Loucy (cell line): ENCODE measurements around the gene TMEM250.

ENCODE experiments used
- CTCF ChIP-seq: fragments of 200-600 bp; sonication (generic); conservative IDR thresholded peaks from 2 replicates; pipeline ENCODE4 v1.5.1; 2014; ENCODE audit warnings: mild to moderate bottlenecking, antibody characterized with exemption, low read length
- EZH2phosphoT487 ChIP-seq: fragments of 200-600 bp; IDR thresholded peaks from 2 replicates; pipeline ENCODE4 v1.6.1; 2018; ENCODE audit warnings: antibody characterized with exemption, mild to moderate bottlenecking, moderate library complexity, borderline replicate concordance

- TF ChIP-seq CTCF: no peak
- no peak for TF ChIP-seq EZH2phosphoT487
Measured at GRCh38 chr9:136147038-136147889, 28.6 kb upstream of the TMEM250 start.
